Measurements from ENCODE around the gene AMDHD2. TPM values are rescaled to one million over a fixed set of nuclear protein-coding genes. Genes with fewer than 3 reads are reported as not detected.

Gene AMDHD2
- total and polyA plus RNA-seq, 2 of the 13 experiments (the other 11 are each of a cell fraction or from before 2014, with no cell fraction given): 33.5 to 39.1 TPM

GRCh38 chr16:2471653-2472487 is 48.3 kb upstream of the AMDHD2 start (continued):
- 0 out of 2 replicates have a peak, but pooled peaks have one; percentile 18 for TF ChIP-seq IKZF5 (CRISPR knock-in tag; IDR thresholded peaks at IDR 0.05)
- 0 out of 2 replicates have a peak, but pooled peaks have one; percentile 17 for TF ChIP-seq GTF3A (CRISPR knock-in tag; conservative IDR thresholded peaks at IDR 0.05)
- TF ChIP-seq ZNF253 (CRISPR knock-in tag; IDR thresholded peaks at IDR 0.05; ENCODE audit: borderline replicate concordance): 0 out of 2 replicates have a peak, but pooled peaks have one; percentile 60
- peak; percentile 19; the same call in 1 of the 2 replicates for TF ChIP-seq ZNF263 (CRISPR knock-in tag; IDR thresholded peaks at IDR 0.05)
- TF ChIP-seq CREB3 (CRISPR knock-in tag; IDR thresholded peaks at IDR 0.05): 0 out of 2 replicates have a peak, but pooled peaks have one; percentile 68
- TF ChIP-seq KDM2A (CRISPR knock-in tag; IDR thresholded peaks at IDR 0.05; ENCODE audit: borderline replicate concordance, low read depth): peak; percentile 48; the same call in 1 of the 2 replicates
- peak; percentile 76; the same call in 1 of the 2 replicates for TF ChIP-seq BCL3 (CRISPR knock-in tag; IDR thresholded peaks at IDR 0.05)
- no peak for TF ChIP-seq SRF (IDR thresholded peaks at IDR 0.05; ENCODE audit: low read depth, low read length)
- no peak for TF ChIP-seq ELF1 (CRISPR knock-in tag; IDR thresholded peaks at IDR 0.05)
- peak; percentile 73 for TF ChIP-seq HNF4A (CRISPR knock-in tag; IDR thresholded peaks at IDR 0.05)
- TF ChIP-seq REST (IDR thresholded peaks at IDR 0.05; ENCODE audit: borderline replicate concordance in 1 of 2, low read depth in 1 of 2, low read length in 2 of 2): no peak
- 0 out of 2 replicates have a peak, but pooled peaks have one; percentile 26 for TF ChIP-seq ZNF678 (CRISPR knock-in tag; IDR thresholded peaks at IDR 0.05)
- TF ChIP-seq SRSF9 (IDR thresholded peaks at IDR 0.05; ENCODE audit: borderline replicate concordance, insufficient read depth, low read depth, low read length, poor library complexity, severe bottlenecking): no peak
- TF ChIP-seq ISX (CRISPR knock-in tag; conservative IDR thresholded peaks at IDR 0.05): no peak
- no peak for TF ChIP-seq MEIS1 (CRISPR knock-in tag; IDR thresholded peaks at IDR 0.05; ENCODE audit: borderline replicate concordance)
- TF ChIP-seq SIX1 (CRISPR knock-in tag; IDR thresholded peaks at IDR 0.05; ENCODE audit: borderline replicate concordance): no peak
